GM21717 (cell line): Measurements from ENCODE around the gene MTURN.

ENCODE experiments used
- ATAC-seq: cut with Tn5 transposase; IDR thresholded peaks from one replicate; pipeline ENCODE4 v1.9.1; 2021; ENCODE audit warnings: mild to moderate bottlenecking, moderate library complexity; ENCODE audit not compliant: unreplicated experiment

MTURN gene

GRCh38 chr7:30159163-30159562 lies 24.4 kb downstream of the MTURN start:
- no peak for ATAC-seq

GRCh38 chr7:30159698-30160143 lies 24.9 kb downstream of the MTURN start:
- peak; percentile 32 for ATAC-seq

DNA sequence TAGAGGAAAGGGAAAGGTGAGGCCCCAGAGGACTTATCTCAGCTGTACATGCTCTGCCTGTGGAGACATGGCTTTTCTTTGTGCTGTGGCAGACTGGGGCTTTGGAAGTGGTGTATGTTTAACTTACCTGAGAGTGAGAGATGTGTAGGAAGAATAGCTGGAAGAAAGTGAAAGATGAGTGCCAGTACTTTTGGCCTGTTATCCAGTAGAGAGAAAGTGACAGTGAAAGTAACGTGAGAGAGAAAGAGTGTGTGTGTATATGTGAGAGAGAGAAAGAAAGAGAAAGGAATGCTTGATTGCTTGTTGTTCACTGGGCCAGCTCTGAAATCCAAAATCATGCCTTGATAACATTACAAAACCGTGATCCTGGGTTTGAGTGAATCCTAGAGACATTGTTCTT lies 25.5 kb downstream of the MTURN start:
- ATAC-seq = no peak

DNA sequence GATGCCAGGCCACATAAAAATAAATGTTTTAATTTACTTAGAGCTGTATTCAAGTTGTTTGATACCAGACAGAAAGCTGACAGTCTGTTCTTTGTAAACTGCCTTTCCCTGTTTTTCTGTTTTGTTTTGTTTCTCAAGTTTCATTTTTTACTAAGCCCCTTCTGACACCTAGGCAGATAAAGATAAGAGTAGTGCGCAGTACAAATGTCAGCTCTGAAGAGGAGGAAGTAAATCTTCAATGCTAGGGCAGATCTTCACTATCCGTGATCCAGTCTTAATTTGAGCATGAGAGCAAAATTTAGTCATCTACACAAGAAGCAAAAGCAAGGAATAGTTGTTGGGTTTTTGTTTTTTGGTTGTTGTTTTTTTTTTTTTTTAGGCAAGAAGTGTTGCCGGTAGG lies 27.3 kb downstream of the MTURN start:
- ATAC-seq = no peak

DNA sequence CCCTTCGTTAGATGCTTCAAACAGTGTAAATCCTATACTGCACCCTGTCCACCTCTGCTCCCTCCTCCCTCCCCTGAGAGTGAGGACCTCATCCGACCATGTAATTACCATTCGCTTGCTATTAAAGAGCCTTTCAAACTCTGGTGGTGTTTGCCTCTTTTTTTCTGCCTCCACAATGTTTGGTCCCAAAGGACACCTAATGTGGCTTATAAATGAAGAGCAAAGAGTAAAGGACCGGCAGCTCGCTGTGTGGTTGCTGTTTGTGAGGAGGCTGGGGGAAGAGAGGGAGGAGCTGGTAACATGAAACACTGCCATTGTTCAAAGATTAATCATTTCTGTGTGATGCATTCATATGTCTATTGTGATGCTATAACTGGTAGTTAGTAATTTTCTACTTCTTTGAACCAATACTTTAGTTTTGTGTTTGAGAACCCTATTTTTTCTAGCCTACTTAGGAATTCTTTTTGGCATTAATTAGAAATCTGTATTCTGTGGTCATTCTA lies 27.9 kb downstream of the MTURN start:
- no peak for ATAC-seq

DNA sequence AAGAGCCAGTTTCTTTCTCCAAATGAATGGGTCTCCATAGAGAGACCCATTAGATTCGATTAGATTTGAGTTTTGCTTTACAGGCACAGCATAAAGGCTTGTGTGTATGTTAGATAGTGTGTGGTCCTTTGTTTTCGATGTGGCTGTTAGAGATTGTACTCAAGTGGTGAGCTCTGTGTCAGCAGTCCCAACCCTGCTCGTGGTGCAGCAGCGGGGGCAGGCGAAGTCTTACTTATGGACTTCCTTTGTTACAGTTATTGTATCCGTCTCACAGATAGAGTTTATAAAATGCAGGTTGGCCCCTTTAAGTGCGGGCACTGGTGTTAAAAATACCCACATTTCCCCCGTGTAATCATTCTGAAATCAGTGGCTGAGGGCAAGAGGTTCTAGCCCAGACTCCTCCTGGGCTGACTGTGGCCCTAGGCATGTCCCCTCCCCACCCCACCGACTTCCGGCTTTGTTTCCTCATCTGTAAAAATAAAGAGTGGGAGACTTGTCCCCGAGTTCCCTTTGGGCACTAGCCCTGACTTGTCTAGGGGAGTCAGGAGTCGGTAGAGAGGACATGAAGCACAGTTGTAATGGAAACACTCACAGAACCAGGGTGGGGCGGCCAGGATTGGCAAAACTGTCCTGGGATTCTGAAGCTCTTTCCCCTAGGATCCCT lies 28.6 kb downstream of the MTURN start:
- ATAC-seq = peak; percentile 43

DNA sequence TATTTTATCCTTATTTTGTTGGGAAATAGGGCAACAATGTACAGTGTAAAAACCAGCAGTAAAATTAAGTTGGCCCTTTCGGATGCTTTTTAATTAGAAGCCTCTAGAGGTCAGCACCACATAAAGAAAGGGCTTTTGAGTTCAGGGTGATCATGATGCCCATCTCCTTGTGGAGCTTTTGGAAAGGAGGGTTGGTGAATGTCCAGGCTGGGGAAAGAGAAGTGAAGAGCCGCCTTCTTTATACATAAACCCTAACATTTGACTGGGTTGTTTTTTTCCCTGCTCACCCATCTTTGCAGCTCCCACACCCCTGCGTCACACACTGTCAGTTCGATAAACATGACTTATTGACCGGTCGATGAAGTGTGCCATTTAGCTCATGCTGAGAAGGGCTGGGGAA lies 29.8 kb downstream of the MTURN start:
- no peak for ATAC-seq

- no peak for ATAC-seq
Observed at GRCh38 chr7:30165590-30165989, 30.8 kb downstream of the MTURN start.

GRCh38 chr7:30166155-30166840 lies 31.5 kb downstream of the MTURN start:
- no peak for ATAC-seq

- no peak for ATAC-seq
Observed at GRCh38 chr7:30166841-30167235, 32.1 kb downstream of the MTURN start.

DNA sequence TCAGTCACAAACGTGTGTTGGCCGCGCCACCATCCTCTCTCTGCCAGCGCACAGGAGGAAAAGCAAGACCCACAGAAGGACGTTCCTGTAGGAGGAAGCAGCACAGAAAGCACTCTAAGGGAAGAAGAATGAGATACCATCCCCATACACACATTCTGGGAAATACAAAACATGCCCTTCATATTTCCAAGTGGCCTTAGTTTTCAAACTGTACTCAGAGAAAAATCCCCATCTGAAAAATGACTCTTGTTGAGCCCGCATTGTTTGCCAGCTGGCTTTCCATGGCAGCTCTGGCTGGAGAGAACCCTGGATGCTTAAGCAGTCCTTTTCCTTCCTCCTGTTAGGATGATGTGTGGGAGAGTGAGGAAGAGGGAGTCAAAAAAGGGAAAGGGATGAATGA lies 33.1 kb downstream of the MTURN start:
- ATAC-seq = no peak

DNA sequence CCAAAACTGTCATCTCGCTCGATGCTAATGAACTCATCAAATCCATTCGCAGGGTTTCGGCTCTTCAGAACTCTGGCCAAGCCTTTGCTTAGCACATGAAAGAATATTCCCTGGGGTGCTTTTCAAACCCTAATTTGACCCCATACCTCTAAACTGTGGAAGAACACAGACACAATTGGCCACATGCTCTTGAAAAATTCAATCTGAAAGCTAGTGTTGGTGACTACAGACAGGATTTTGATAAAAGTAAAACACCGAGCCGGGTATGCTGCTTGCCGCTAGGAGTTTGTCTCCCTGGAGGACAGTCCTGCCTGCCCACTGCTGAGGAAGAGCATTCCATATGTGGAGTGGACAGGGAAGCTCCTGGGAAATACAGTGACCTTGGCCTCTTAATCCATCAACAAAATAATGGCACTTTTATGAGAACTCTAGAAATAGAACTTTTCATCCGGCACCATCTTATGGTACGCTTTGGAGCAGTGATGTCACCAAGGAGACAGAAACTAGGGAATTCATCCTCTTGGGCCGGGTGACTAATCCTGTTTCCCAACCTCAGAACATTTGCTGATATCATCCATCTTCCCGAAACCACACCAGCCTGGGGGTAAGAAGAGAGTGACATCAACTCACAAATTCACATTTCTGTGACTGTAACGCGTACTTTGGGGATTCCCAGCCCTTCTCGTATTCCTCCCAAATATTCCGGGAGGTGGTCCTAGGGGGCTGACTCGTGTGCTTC lies 34.2 kb downstream of the MTURN start:
- ATAC-seq = no peak

- ATAC-seq = no peak
Observed at GRCh38 chr7:30169579-30169978, 34.8 kb downstream of the MTURN start.

GRCh38 chr7:30170476-30171205 lies 35.9 kb downstream of the MTURN start:
- ATAC-seq = no peak

DNA sequence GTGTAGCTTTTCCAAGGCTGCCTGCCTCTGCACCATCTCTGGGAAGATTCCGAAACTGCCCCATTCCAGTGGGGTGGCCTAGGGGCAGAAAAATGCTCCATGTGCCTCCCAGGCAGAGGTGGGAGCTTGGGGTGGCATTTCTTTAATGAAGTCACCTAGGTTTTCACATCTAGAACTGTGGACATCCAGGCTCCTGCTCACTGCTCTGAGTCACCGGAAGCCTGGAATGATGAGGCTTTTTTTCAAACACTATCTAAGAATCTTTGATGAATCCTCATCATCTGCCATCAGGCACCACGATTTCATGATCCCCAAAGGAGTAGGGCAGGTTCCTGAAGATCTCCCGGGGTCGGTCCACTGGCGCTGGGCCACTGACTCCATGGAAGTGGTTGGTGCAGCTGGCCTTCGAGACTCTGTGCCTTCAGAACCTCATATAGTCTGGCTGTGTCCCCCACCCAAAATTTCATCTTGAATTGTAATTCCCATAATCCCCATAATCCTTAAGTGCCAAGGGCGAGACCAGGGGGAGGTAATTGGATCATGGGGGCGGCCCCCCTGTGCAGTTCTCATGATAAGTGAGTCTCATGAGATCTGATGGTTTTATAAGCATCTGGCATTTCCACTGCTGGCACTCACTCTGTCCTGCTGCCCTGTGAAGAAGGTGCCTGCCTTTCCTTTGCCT lies 37.1 kb downstream of the MTURN start:
- no peak for ATAC-seq

DNA sequence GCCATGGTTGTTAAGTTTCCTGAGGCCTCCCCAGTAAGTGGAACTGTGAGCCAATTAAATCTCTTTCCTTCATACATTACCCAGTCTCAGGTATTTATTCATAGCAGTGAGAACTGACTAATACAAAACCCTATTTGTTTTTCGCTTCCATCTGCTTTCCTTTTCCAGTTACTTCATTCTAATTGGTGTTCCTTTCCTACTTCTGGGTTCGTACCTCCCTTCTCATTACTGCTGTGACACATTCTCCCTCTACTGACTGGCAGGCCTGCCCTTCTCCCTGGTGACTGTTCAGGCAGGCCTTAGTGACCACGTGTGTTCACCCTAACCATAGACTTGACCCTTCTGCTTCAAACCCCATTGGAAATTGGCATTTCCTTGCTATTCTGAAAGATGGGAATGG lies 37.7 kb downstream of the MTURN start:
- ATAC-seq = no peak

GRCh38 chr7:30173058-30173897 lies 38.5 kb downstream of the MTURN start:
- ATAC-seq = no peak

GRCh38 chr7:30175180-30175579 lies 40.4 kb downstream of the MTURN start:
- no peak for ATAC-seq

DNA sequence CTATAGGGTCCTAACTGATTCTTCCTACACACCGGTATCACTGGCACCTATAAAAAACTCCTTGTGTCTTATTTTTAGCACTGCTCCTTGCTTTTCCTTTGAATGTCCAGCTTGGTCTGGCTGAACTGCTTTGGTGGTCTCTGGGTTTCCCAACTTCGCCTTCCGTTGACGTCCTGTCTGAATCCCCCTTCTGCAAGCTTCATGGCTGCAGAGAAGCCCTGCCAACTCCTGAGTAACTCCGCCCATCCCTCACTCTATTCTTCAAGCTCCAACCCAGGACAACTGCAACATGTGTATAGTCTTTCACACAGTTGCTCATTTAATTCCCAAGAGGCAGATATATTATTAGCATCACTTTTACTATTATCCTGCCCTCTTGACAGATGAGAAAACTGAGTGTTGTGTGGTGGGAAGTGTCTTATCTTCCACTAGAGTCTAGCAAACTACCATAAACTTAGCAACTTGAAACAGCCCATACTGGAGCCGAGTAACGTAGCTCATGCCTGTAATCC lies 40.9 kb downstream of the MTURN start:
- no peak for ATAC-seq
